ENCODE data around the gene STAU1. TPM values are rescaled to one million over a fixed set of nuclear protein-coding genes. Genes with fewer than 3 reads are reported as not detected.

The STAU1 gene
- total and polyA plus RNA-seq, 2 of the 13 experiments (the other 11 are each of a cell fraction or from before 2014, with no cell fraction given): 119 to 133 TPM

DNA sequence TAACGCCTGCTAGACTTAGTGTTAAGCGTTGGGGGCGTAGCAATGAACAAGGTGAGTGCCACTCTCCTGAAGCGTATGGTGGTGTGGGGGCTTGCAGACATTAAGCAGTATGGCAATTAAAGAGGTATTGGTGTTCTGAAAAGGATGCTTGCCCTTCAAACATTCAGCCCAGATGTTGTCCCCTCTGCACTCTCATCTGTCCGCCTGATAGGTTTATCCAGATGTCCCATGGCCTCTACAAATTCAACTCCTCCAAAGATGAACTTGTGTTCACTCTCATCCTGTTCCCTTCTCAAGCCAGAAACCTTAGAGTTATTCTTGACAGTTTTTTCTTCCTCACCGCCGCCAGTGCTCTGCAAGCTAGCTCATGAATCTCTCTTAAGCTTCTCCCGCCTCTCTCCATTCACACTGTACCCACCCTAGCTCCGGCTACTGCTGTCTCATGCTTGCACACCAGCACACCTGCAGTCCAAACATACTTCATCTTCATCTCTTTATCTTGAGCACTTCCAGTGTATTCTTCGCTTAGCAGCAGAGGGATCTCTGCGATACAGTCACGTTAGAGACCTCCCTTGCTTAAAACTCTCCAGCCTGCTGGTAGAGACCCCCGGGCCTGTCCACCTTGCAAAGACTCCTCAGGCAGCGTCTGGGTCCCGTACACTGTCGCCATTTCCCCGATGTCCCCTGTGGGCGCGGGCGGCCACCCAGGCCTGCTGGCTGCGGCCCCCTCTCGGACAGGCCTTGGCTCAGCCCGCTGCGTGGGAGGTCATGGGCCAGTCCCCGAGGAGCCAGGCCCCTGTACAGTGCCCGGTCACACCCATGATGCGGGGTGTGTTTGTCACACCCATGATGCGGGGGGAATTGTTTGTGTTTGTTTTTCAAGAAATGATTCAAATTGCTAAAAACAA lies 32.0 kb upstream of the STAU1 start (continued):
- TF ChIP-seq PCBP2 (optimal IDR thresholded peaks at IDR 0.05; ENCODE audit: low read depth, low read length, poor library complexity, severe bottlenecking): no peak
- TF ChIP-seq MAZ (IDR thresholded peaks at IDR 0.05; ENCODE audit: borderline replicate concordance, low read depth, low read length): no peak
- TF ChIP-seq MAZ (CRISPR knock-in tag; IDR thresholded peaks at IDR 0.05; ENCODE audit: low read depth): no peak
- TF ChIP-seq, protein P1, sequence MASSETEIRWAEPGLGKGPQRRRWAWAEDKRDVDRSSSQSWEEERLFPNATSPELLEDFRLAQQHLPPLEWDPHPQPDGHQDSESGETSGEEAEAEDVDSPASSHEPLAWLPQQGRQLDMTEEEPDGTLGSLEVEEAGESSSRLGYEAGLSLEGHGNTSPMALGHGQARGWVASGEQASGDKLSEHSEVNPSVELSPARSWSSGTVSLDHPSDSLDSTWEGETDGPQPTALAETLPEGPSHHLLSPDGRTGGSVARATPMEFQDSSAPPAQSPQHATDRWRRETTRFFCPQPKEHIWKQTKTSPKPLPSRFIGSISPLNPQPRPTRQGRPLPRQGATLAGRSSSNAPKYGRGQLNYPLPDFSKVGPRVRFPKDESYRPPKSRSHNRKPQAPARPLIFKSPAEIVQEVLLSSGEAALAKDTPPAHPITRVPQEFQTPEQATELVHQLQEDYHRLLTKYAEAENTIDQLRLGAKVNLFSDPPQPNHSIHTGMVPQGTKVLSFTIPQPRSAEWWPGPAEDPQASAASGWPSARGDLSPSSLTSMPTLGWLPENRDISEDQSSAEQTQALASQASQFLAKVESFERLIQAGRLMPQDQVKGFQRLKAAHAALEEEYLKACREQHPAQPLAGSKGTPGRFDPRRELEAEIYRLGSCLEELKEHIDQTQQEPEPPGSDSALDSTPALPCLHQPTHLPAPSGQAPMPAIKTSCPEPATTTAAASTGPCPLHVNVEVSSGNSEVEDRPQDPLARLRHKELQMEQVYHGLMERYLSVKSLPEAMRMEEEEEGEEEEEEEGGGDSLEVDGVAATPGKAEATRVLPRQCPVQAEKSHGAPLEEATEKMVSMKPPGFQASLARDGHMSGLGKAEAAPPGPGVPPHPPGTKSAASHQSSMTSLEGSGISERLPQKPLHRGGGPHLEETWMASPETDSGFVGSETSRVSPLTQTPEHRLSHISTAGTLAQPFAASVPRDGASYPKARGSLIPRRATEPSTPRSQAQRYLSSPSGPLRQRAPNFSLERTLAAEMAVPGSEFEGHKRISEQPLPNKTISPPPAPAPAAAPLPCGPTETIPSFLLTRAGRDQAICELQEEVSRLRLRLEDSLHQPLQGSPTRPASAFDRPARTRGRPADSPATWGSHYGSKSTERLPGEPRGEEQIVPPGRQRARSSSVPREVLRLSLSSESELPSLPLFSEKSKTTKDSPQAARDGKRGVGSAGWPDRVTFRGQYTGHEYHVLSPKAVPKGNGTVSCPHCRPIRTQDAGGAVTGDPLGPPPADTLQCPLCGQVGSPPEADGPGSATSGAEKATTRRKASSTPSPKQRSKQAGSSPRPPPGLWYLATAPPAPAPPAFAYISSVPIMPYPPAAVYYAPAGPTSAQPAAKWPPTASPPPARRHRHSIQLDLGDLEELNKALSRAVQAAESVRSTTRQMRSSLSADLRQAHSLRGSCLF (CRISPR knock-in tag; IDR thresholded peaks at IDR 0.05; ENCODE audit: borderline replicate concordance): no peak
- TF ChIP-seq SYNCRIP (IDR thresholded peaks at IDR 0.05; ENCODE audit: insufficient read depth, low read depth, low read length): no peak
- TF ChIP-seq PTBP1 (IDR thresholded peaks at IDR 0.05; ENCODE audit: low read depth, low read length, poor library complexity, severe bottlenecking): peak; percentile 47
- TF ChIP-seq, protein P2, sequence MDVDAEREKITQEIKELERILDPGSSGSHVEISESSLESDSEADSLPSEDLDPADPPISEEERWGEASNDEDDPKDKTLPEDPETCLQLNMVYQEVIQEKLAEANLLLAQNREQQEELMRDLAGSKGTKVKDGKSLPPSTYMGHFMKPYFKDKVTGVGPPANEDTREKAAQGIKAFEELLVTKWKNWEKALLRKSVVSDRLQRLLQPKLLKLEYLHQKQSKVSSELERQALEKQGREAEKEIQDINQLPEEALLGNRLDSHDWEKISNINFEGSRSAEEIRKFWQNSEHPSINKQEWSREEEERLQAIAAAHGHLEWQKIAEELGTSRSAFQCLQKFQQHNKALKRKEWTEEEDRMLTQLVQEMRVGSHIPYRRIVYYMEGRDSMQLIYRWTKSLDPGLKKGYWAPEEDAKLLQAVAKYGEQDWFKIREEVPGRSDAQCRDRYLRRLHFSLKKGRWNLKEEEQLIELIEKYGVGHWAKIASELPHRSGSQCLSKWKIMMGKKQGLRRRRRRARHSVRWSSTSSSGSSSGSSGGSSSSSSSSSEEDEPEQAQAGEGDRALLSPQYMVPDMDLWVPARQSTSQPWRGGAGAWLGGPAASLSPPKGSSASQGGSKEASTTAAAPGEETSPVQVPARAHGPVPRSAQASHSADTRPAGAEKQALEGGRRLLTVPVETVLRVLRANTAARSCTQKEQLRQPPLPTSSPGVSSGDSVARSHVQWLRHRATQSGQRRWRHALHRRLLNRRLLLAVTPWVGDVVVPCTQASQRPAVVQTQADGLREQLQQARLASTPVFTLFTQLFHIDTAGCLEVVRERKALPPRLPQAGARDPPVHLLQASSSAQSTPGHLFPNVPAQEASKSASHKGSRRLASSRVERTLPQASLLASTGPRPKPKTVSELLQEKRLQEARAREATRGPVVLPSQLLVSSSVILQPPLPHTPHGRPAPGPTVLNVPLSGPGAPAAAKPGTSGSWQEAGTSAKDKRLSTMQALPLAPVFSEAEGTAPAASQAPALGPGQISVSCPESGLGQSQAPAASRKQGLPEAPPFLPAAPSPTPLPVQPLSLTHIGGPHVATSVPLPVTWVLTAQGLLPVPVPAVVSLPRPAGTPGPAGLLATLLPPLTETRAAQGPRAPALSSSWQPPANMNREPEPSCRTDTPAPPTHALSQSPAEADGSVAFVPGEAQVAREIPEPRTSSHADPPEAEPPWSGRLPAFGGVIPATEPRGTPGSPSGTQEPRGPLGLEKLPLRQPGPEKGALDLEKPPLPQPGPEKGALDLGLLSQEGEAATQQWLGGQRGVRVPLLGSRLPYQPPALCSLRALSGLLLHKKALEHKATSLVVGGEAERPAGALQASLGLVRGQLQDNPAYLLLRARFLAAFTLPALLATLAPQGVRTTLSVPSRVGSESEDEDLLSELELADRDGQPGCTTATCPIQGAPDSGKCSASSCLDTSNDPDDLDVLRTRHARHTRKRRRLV (CRISPR knock-in tag; IDR thresholded peaks at IDR 0.05): 0 out of 2 replicates have a peak, but pooled peaks have one; percentile 59
- no peak for TF ChIP-seq ZNF672 (CRISPR knock-in tag; IDR thresholded peaks at IDR 0.05)
- no peak for TF ChIP-seq HDAC1 (CRISPR knock-in tag; IDR thresholded peaks at IDR 0.05)
- no peak for TF ChIP-seq LCORL (IDR thresholded peaks at IDR 0.05)
- TF ChIP-seq LCORL (CRISPR knock-in tag; IDR thresholded peaks at IDR 0.05): no peak
- no peak for TF ChIP-seq SALL2 (CRISPR knock-in tag; IDR thresholded peaks at IDR 0.05)
- peak; percentile 69 for TF ChIP-seq AGO2 (optimal IDR thresholded peaks at IDR 0.05; ENCODE audit: low read depth, low read length)
- no peak for TF ChIP-seq TARDBP (CRISPR knock-in tag; IDR thresholded peaks at IDR 0.05)
